Measurements from ENCODE around the gene STOML2. TPM values are rescaled to one million over a fixed set of nuclear protein-coding genes. Genes with fewer than 3 reads are reported as not detected.

Gene STOML2
- total RNA-seq, 1 experiment from 2014 or later, result 175 TPM

DNA sequence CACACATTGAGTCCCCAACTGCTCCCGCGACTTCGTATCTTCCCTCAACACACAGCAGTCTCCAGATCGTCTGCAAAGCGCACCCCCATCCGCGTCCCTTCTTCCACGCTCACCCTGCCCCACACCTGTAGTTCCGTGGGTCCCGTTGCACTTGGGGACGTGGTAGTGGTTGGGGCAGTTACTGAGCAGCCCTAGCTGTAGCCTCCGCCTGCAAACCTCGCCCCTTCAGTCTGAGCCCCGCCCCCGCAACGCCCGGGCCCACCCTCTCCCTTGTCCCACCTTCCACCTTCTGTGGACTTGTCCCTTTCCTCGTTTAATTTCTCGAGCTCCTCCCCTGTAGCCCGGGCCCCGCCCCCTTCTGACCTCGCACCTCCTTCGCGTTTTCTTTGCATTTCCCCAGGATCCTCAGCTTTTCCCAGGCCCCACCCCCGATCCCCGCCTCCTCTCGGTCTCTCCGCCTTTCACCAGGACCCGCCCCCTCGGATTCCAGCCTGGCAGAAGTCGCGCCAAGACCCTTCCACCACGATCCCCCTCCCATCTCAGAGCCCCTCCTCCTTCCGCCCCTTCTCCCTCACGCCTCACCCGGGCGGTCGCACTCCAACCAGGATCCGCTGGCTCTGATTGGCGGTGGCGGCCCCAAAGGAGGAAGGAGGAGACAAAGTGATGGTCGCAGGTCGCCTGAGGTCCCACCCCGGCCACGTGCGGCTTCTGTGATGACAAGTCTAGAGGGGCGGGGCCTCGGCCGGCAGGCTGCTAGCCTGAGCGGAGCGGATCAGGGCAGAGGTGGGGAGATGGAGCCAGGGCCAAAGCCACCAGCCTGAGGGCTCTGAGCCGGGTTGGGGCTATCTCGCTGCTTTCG lies 13.0 kb upstream of the STOML2 start, which contains the start of gene ATOSB:
TSS of gene ATOSB (minus strand) at position 183 of the 859 bp plus-strand sequence. CDS start 7,588 bp downstream, outside the sequence.
- no peaks in the 10 kb centered on the region for H3K9me3 ChIP-seq (ENCODE audit: low read length)
- H3K9ac ChIP-seq (ENCODE audit: low read length), result peak within 1 kb of the TSS; percentile 54
- H3K4me3 ChIP-seq (ENCODE audit: low read length), result peak within 1 kb of the TSS; percentile 83
- peak within 1 kb of the TSS; percentile 99 for H3K4me2 ChIP-seq (ENCODE audit: low read length)
- peaks cover 36% of the 10 kb centered on the region for H3K4me1 ChIP-seq (ENCODE audit: insufficient read depth, low read length)
- H3K27ac ChIP-seq (ENCODE audit: low read length), result peak within 1 kb of the TSS; percentile 39
- H3K27me3 ChIP-seq (ENCODE audit: low read length), result no peaks in the 10 kb centered on the region
- ATAC-seq (peak; percentile 51), DNase-seq (peak; percentile 89)
- no peaks in the 10 kb centered on the region for H4K20me1 ChIP-seq (ENCODE audit: low read length)
- BruUV-seq (replicated peaks), result no TSS peak
- TF ChIP-seq EZH2phosphoT487 (IDR thresholded peaks at IDR 0.05; ENCODE audit: borderline replicate concordance, low read length) (no peak), CTCF (conservative IDR thresholded peaks at IDR 0.05; ENCODE audit: low read depth, low read length) (no peak), EZH2 (IDR thresholded peaks at IDR 0.05; ENCODE audit: low read length, unreplicated experiment) (no peak)
- H2AFZ ChIP-seq (ENCODE audit: low read length), result peak within 1 kb of the TSS; percentile 93
- ChIA-PET POLR2A (ENCODE audit: unreplicated experiment) (interaction anchor here (0.6 kb wide), 1 partner anchor 134 kb away, joined by 7 read pairs; no protein-coding TSS in a partner anchor), CTCF (interaction anchor here (0.6 to 1.7 kb wide), 4 partner anchors 13 to 269 kb away, joined by 3 to 13 read pairs (median 9); partner anchors contain the start of genes STOML2 and UNC13B)
- intact Hi-C loops (cut with micrococcal nuclease), result loop anchor here (1.0 to 5.0 kb wide), 5 partner anchors 46 to 436 kb away; partner anchors contain the start of gene UNC13B
- H3K9me2 ChIP-seq (replicated peaks; ENCODE audit: low read length), result no peaks in the 10 kb centered on the region
- no peaks in the 10 kb centered on the region; the same call in 1 of the 2 replicates for H3K36me3 ChIP-seq (ENCODE audit: low read depth, low read length)
- no peaks in the 10 kb centered on the region for H3K79me2 ChIP-seq (ENCODE audit: low read length)
- no peaks in the 10 kb centered on the region for H3F3A ChIP-seq (ENCODE audit: low read length, unreplicated experiment)

DNA sequence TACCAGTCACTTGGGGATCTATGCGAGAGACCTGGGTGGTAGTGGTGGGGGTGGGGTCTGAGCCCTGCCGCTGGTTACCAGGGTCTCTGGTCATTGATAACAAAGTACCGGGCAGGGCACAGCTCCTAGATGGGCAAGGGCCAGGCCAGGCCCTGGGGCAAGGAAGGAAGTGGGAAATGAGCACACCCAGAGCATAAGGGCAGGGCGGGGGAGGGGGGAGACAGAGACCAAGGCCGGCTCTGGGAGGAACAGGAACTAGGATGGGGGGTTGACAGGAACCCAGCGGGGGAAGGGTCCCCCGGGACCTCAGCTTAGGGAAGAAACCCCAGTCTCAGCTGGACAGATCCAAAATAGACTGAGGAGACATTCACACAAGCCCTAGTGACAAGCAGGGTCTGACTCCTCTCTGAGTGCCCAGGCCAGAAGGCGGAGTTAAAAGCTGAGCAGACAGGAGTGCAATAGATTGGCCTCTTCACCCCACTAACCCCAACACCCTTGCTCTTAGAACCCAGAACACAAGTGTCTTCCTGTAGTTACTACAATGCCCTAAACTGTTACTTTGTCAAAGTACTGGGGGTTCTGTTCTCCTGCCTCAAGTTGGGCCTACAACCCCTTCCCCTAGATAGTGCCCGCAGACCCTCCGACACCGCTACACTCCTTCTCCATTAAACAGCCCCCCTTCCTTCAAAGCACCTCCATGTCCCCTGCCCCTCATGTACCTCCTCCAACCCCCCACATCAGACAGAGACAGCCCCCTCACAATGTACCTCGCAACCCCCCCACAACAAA lies 12.1 kb upstream of the STOML2 start:
- H3K27me3 ChIP-seq (ENCODE audit: low read length), result no peaks in the 10 kb centered on the region
- TSS peak; percentile 42 for BruUV-seq (replicated peaks)
- H3K79me2 ChIP-seq (ENCODE audit: low read length), result no peaks in the 10 kb centered on the region
- peak overlapping the region; percentile 39 for H3K27ac ChIP-seq (ENCODE audit: low read length)
- no peaks in the 10 kb centered on the region for H3K9me3 ChIP-seq (ENCODE audit: low read length)
- peak overlapping the region; percentile 28 for H3K9ac ChIP-seq (ENCODE audit: low read length)
- H2AFZ ChIP-seq (ENCODE audit: low read length), result peak overlapping the region; percentile 93
- TF ChIP-seq EZH2 (IDR thresholded peaks at IDR 0.05; ENCODE audit: low read length, unreplicated experiment) (no peak), CTCF (conservative IDR thresholded peaks at IDR 0.05; ENCODE audit: low read depth, low read length) (no peak), EZH2phosphoT487 (IDR thresholded peaks at IDR 0.05; ENCODE audit: borderline replicate concordance, low read length) (no peak)
- H3K4me2 ChIP-seq (ENCODE audit: low read length), result peak overlapping the region; percentile 99
- ChIA-PET CTCF (interaction anchor here (0.6 to 1.7 kb wide), 4 partner anchors 12 to 270 kb away, joined by 3 to 13 read pairs (median 9); partner anchors contain the start of genes STOML2 and UNC13B), POLR2A (ENCODE audit: unreplicated experiment) (interaction anchor here (0.6 to 0.8 kb wide), 2 partner anchors 133 to 617 kb away, joined by 4 to 7 read pairs; partner anchors contain the start of gene CREB3)
- intact Hi-C loops (cut with micrococcal nuclease), result loop anchor here (5.0 kb wide), 2 partner anchors 67 to 437 kb away; no protein-coding TSS in a partner anchor
- peaks cover 45% of the 10 kb centered on the region for H3K4me1 ChIP-seq (ENCODE audit: insufficient read depth, low read length)
- no peaks in the 10 kb centered on the region; the same call in 1 of the 2 replicates for H3K36me3 ChIP-seq (ENCODE audit: low read depth, low read length)
- no peaks in the 10 kb centered on the region for H3K9me2 ChIP-seq (replicated peaks; ENCODE audit: low read length)
- H3K4me3 ChIP-seq (ENCODE audit: low read length), result peak overlapping the region; percentile 83
- peak; percentile 27 for DNase-seq
- ATAC-seq, result no peak
- H4K20me1 ChIP-seq (ENCODE audit: low read length), result no peaks in the 10 kb centered on the region
- no peaks in the 10 kb centered on the region for H3F3A ChIP-seq (ENCODE audit: low read length, unreplicated experiment)
